Mucosa of rectum (tissue), 2 donors: ENCODE results near the gene UBE2B.

ENCODE experiments used
- H3K27ac ChIP-seq, 2 donors: one replicate each; pipeline ENCODE4 v1.7.0; 2013; ENCODE audit warnings: inconsistent platforms in 2 of 2, low read depth in 2 of 2, low read length in 2 of 2
- H3K27me3 ChIP-seq, 2 donors: one replicate each; pipeline ENCODE4 v1.7.0; 2013; ENCODE audit warnings: low read length in 2 of 2; ENCODE audit not compliant: control insufficient read depth in 2 of 2, insufficient read depth in 2 of 2
- H3K36me3 ChIP-seq, 2 donors: one replicate each; pipeline ENCODE4 v1.7.0; 2013; ENCODE audit warnings: low read length in 2 of 2; ENCODE audit not compliant: control insufficient read depth in 2 of 2, insufficient read depth in 2 of 2
- H3K4me1 ChIP-seq, 2 donors: one replicate each; pipeline ENCODE4 v1.7.0; 2013; ENCODE audit warnings: low read length in 2 of 2, mild to moderate bottlenecking in 1 of 2; ENCODE audit not compliant: control insufficient read depth in 2 of 2, insufficient read depth in 2 of 2
- H3K4me3 ChIP-seq, 2 donors: one replicate each; pipeline ENCODE4 v1.7.0; 2013; ENCODE audit warnings: low read length in 2 of 2
- H3K9ac ChIP-seq, 2 donors: one replicate each; pipeline ENCODE4 v1.7.0; 2013; ENCODE audit warnings: low read length in 2 of 2, low read depth in 1 of 2, mild to moderate bottlenecking in 1 of 2
- H3K9me3 ChIP-seq, 2 donors: one replicate each; pipeline ENCODE4 v1.7.0; 2013; ENCODE audit warnings: low read length in 2 of 2; ENCODE audit not compliant: control insufficient read depth in 2 of 2
- donor health status: healthy.
- donor health status: Normal muscosa, but diverticular disease.

UBE2B gene

DNA sequence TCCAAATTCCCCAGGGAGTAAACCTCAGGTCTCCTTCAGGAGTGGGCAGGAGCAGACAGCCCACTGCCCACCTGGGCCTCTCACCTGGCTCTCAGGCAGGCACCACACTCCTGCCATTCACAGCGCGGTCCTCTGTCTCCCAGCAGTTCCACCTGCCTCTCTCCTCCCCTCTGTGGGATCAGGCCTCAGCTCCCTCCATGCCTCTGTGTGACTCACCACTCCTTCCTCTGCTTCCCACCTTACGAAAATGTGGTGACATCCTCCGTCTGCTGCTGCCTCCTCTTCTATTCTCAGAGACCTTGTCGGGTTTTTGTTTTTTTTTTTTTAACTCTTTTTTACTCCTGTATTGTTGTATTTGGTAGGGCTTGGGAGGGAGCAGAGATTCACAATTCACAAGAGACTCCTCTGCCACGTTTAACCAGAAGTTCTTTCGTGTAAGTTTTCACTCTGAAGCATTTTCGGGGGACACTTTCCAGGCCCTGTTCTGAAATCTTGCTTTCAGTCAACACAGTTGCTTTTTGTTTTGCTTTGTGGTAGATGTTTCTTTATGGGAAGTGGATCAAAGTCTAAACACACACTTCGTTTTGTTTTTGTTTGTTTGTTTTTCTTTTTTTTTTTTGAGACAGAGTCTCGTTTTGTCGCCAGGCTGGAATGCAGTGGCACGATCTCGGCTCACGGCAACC, 61.4 kb downstream of the UBE2B start:
- Histone ChIP-seq H3K27me3 (no peaks in the 10 kb centered on the region), H3K4me3 (no peak overlapping the region), H3K4me1 (peaks cover 24 to 27% of the 10 kb centered on the region in 2 donors), H3K9ac (no peak overlapping the region), H3K9me3 (no peaks in the 10 kb centered on the region), H3K27ac (no peak overlapping the region), H3K36me3 (no peaks in the 10 kb centered on the region)

DNA sequence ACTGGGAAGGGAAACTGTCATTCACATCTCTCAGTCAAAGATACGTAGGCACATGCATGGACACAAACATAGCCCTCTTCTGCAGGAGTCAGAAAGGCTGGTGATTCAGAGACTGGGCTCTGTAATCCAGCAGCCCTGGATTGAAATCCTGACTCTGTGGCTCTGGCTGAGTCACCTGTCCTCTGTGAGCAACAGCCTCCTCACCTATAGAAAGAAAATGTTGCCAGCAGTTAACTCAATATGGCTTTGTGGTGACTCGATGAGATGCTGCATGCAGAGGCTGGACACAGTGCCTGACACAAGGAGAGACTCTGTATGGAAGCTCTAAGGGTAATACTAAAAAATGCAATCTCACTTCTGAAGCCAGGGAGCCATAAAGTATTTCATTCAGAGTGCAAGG, 64.2 kb downstream of the UBE2B start:
- Histone ChIP-seq H3K27ac (peak overlapping the region; percentile 89 to 93), H3K4me3 (no peak overlapping the region), H3K36me3 (no peaks in the 10 kb centered on the region), H3K9ac (no peak overlapping the region), H3K4me1 (peaks cover 41% of the 10 kb centered on the region in 2 donors), H3K9me3 (no peaks in the 10 kb centered on the region), H3K27me3 (no peaks in the 10 kb centered on the region)

DNA sequence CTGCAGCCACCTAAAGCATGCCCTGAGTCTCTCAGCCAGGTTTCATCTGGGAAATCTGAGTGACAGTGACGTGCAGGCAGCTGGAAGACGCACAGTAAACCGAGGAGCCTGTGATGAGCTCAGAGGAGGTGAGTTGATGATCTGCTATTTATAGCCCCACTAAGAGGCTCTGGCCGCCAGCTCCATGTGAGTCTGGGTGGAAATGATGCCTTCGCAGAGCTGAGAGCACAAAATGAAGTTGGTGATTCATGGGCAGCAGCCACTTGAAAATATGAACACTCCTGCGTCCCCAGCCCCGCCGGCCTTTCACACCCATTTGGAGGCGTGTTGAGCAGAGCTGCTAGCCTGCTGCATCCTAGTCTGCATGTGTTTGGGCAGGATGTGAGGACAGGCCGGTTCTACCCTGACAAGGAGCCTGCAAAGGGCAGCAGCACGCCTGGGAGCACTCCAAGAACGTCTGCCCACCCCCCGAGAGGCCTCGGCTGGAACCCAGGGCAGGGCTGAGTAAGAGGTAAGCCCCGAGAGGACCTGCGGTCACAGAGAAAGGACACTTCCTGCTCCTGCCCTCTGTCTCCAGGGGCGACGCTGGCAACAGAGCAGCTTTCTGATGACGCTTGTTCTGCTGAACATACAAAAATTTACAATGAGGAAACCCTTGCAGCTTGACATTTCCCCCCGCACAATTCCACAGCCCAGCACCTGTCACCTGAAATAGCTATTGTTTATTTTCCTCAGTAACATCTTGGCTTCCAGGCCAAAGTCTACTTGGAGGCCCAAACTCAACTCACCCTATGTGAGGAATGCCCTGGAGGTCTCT, 65.4 kb downstream of the UBE2B start:
- peak overlapping the region; percentile 47 to 59 for H3K4me3 ChIP-seq
- no peaks in the 10 kb centered on the region for H3K9me3 ChIP-seq
- no peaks in the 10 kb centered on the region for H3K36me3 ChIP-seq
- peaks cover 41 to 45% of the 10 kb centered on the region in 2 donors for H3K4me1 ChIP-seq
- H3K27me3 ChIP-seq = no peaks in the 10 kb centered on the region
- H3K9ac ChIP-seq = peak overlapping the region; percentile 47 to 70
- peak overlapping the region; percentile 89 to 93 for H3K27ac ChIP-seq

DNA sequence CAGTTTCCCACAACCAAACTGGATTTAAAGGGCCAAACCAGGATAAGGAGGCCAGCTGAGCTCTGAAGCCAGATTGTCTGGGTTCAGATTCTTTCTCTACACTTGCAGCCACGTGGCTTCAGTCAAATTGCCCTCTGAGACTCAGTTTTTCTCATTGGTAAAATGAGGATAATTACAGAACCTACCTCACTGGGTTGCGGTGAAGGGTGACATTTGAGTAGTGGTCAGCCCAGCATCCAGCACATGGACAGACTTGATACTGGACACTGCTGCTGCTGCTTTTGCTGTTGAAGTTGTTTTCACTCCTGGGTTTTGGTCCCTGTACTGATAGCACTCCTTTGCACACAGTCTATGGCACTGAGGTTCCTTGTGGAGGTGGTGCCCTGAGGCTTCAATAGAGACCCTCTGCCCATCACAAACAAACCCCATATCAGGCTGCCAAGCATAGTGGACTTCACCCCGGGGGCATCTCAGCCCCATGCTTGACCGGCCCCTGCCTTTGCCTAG, 66.0 kb downstream of the UBE2B start:
- peak overlapping the region; percentile 47 to 58 for H3K9ac ChIP-seq
- H3K27ac ChIP-seq = peak overlapping the region; percentile 89 to 93
- H3K9me3 ChIP-seq = no peaks in the 10 kb centered on the region
- no peaks in the 10 kb centered on the region for H3K36me3 ChIP-seq
- H3K27me3 ChIP-seq = no peaks in the 10 kb centered on the region
- peak overlapping the region in 1 of 2 donors; percentile 21 for H3K4me3 ChIP-seq
- H3K4me1 ChIP-seq = peaks cover 41 to 45% of the 10 kb centered on the region in 2 donors

DNA sequence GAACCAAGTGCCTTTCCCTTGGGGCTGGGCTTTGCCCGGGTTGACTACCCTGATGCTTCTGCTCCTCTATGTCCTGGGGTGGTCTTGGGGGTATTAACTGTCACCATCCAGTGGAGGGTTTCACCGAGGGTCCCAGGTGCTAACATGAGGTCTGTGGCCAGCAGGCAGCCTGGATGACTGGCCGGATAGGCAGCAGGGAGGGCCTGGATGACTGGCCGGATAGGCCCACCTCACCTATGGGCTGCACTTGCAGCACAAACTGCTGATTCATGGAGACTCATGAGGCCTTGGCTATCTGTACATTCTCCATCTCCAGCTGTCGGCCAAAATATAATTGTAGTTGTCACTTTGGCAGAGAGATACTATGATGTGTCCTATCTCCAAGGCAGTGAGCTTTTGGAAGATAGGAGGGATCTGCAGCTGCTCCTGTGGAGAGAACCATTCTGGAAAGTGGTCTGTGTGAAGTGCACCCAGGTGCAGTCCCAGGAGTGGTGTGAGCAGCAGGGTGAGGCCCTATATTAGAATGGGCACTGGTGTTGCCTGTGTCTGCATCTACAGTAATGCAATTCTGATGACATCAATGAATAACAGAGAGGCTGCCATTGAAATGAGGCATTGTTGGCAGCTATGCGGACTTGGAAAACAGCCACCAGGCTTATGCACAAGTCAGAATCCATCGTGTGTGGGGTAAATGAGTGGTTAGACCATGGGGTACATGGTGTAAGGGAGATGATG, 66.6 kb downstream of the UBE2B start:
- Histone ChIP-seq H3K4me1 (peaks cover 41 to 45% of the 10 kb centered on the region in 2 donors), H3K27ac (peak overlapping the region in 1 of 2 donors; percentile 93), H3K9me3 (no peaks in the 10 kb centered on the region), H3K9ac (no peak overlapping the region), H3K4me3 (no peak overlapping the region), H3K27me3 (no peaks in the 10 kb centered on the region), H3K36me3 (no peaks in the 10 kb centered on the region)

DNA sequence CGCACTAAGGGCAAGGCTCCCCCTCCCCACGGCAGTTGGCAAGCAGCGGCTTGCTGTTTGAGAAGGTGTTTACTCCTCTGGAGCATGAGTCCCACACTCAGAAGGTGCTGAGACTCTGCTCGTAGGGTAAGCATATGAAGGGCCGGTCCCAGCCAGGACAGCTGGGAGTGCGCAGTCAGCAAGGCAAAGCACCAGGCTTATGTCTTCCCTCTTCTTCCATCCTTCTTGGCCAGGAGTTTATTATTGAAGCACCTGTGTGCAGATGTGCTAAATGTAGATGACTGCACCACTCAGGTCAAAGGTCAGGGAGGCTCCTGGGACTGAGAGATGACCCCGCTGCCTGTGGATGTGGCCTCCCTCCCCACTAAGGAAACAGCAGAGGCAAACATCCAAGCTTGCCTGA, 67.4 kb downstream of the UBE2B start:
- Histone ChIP-seq H3K4me1 (peaks cover 41 to 45% of the 10 kb centered on the region in 2 donors), H3K36me3 (no peaks in the 10 kb centered on the region), H3K9ac (no peak overlapping the region), H3K27me3 (no peaks in the 10 kb centered on the region), H3K4me3 (no peak overlapping the region), H3K27ac (peak overlapping the region; percentile 23 to 46), H3K9me3 (no peaks in the 10 kb centered on the region)

DNA sequence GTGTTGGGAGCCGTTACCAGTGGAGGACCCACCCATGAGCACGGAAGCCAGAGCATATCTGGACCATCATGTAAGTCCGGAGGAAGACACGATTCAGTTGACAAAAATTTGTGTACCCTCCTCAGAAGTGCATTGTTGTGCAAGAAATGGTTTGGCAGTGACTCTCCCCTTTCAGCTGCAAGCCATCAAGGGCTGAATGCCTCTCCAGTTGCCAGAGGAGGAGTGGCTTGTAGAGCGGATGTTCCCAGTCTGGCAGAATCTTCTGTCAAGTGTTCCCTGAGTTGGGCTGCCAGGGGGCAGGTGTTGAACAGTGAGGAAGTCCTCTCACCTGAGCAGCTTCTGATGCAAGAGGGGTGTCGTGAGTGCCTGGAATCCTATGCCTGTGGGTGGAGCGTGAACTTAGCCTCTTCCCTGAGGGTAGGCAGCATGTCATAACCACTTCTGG, 67.9 kb downstream of the UBE2B start:
- H3K4me3 ChIP-seq = no peak overlapping the region
- H3K9ac ChIP-seq = no peak overlapping the region
- H3K36me3 ChIP-seq = no peaks in the 10 kb centered on the region
- H3K4me1 ChIP-seq = peaks cover 41 to 48% of the 10 kb centered on the region in 2 donors
- no peaks in the 10 kb centered on the region for H3K27me3 ChIP-seq
- H3K27ac ChIP-seq = peak overlapping the region; percentile 23 to 46
- H3K9me3 ChIP-seq = no peaks in the 10 kb centered on the region

DNA sequence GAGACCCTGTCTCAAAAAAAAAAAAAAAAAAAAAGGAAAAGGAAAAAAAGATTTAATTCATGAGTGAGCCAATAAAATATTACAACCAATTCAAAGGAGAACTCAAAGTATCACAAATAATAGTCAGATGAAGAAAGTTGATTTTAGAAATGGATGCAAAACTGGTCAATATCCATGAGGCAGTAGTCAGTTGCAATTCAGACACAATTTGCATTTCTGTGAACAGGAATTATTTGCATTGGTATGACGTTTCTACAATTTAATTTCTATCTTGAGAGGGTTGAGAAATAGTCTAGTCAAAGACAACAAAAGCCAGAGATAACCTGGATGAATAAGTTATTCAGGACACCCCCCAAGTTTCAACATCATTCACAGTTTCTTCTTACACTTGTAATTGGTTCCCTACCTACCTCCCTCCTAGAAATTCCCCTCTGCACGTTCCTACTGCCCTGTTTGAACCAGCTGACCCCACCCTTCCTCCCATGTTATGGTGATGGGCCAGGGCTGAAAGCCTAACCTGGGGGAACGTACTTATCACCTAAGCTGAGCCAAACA, 68.9 kb downstream of the UBE2B start:
- H3K27me3 ChIP-seq = no peaks in the 10 kb centered on the region
- no peak overlapping the region for H3K9ac ChIP-seq
- peak overlapping the region in 1 of 2 donors; percentile 29 for H3K27ac ChIP-seq
- H3K4me3 ChIP-seq = no peak overlapping the region
- H3K4me1 ChIP-seq = peaks cover 39 to 52% of the 10 kb centered on the region in 2 donors
- H3K36me3 ChIP-seq = no peaks in the 10 kb centered on the region
- no peaks in the 10 kb centered on the region for H3K9me3 ChIP-seq
